ENCODE data around the gene PKN2.

The PKN2 gene

DNA sequence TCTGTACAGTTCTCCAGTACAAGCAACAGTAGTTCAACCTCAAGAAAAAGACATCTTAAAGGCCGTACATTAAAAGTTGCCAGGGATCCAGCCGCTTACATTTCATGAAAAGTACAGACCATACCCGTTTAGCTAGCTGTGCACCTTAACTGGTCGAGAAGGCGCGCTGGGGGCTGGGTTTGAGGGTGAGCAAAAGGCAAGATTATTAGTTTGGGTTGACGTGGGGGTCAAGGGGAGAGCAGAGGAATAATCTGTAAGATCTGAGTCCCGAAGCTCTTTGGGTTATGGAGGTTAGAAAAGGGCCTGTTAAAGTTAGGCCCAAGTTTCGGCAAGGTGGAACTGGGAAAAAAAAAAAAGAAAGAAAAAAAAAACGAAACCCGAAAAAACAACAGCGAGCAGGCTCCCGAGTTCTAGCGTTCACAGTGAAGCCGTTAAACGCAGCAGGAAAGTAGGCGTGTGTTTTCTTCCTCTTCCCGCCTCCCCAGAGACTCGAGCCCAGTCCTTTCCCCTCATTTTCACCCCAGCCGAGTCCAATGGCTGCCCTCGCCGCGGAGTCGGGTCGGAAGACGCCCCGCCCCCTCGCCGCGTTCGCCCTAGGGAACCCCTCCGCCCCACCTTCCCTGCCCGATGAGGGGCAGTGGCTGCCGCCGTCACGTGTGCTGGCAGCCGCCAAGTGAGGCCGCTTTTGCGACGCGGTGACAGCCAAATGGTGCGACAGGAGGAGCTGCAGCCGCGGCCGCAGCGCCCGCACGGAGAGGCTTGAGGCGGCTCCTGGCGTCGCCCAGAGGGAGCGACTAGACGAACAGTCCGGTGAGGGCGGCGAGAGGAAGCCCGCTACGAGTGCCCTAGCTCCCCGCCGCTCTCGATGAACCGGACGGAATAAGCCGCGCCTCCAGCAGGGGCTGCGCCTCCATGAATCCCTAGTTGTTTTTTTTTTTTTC lies at the start of gene PKN2:
Gene PKN2, plus strand, starts transcription at position 733 of the 941 bp plus-strand sequence. CDS start 308 bp downstream, outside the sequence.
- peak; percentile 96 for DNase-seq (ENCODE audit: low spot score)

GRCh38 chr1:88634538-88634937 lies 49.5 kb upstream of the PKN2 start:
- no peak for DNase-seq (ENCODE audit: low spot score)

DNA sequence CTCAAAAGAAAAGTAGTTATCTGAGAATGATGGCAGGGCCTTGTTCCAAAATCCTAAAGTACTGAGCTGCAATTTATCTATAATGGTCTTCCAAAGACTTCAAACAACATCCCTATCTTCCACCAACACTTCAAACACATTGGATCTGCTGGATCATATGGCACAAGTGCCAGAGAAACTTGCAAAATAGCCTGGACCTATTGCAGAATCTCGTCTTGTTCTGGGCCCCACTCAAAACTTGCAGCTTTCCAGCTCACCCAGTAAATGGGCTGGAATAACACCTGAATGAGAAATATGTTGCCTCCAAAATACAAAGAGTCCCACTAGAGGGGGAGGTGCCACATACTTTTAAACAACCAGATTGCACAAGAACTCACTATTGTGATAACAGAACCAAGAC lies 44.0 kb upstream of the PKN2 start:
- DNase-seq (ENCODE audit: low spot score), result no peak

GRCh38 chr1:88645886-88646285 lies 38.2 kb upstream of the PKN2 start:
- no peak for DNase-seq (ENCODE audit: low spot score)

DNA sequence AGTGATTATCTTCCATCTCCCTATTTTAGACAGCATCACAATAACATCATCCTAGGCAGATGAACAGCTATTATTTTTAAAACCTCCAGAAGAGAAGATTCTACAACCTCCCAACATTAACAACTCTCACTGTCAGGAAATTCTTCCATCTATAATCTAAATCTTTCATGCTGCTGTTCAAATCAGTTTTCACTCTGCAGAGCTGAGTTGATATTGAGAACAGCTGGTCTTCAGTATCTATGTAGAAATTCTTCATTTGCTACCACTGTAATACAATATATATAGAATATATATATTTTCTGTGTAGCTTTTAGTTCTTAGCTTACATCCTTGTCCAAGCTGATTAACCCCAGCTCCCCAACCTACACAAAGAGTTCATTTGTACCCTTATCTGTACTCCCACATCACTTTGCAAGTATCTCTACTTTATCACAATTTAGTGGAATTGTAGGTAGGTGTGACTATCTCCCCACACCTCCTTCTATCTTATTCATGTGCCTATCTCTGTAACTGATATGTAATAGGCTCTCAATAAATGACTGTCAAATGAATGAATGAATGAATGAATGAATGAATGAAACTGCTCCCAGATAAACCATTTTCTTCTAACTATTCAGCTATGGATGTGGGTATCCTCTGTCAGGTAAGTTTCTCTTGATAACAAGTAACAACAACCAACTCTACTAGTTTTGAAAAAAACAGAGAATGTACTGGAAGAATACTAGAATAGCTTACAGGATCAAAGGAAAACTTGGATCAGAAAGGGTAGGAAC lies 37.4 kb upstream of the PKN2 start:
- no peak for DNase-seq (ENCODE audit: low spot score)

DNA sequence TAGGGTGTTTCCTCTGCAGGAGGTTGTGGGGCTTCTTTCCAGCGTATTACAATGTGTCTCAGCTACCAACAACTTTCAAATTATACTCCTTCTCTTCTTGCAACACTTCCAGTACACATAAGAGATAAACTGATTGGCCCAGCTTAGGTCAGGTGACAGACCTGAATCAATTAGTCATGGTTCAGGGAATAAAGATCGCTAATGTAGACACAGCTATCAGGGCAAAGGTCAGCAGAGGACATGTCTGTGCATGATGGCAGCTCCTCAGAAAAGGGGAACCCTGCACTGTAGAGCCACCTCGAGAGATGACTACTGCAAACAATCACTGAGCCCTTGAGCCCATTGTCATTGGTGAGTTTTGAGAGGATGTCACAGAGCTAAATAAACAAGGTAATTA lies 36.8 kb upstream of the PKN2 start:
- DNase-seq (ENCODE audit: low spot score), result peak; percentile 27

GRCh38 chr1:88647749-88648415 lies 36.2 kb upstream of the PKN2 start:
- no peak for DNase-seq (ENCODE audit: low spot score)

DNA sequence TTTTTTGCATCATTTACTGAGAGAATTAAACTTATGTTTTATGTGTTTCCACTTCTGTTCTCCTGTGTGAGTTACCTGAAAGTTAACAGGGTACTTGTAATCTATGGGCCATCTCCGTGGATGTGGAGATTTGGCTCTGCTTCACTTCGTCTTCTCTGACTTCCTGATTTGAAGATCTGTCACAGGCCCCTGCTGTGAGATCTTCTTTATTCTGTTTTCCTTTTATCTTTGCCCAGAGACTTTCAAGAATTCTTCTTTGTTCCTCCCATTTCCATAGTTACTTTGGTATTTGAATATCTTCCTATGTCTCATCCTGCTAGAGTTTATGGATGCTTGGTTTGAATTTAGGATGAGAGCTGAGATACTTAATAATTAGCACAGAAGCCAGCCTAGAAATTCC lies 35.4 kb upstream of the PKN2 start:
- DNase-seq (ENCODE audit: low spot score), result no peak

DNA sequence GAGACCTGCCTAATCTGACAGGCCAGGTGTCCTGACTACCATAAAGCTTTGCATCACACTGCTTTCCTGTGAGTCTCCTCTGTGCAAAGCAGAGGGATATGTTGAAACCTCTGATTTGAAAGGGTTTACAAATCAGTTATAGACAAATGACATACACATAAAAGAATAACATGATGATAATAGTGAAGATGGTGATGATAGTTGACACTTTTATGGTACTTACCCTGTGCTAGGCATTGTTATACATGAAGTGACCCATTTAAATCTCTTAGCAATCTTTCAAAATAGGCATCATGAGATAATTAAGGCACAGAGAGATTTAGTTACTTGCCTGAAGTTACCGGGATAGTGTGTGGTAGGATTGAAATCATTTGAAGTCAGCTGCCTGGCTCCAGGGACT lies 34.1 kb upstream of the PKN2 start:
- DNase-seq (ENCODE audit: low spot score), result no peak

GRCh38 chr1:88650676-88651418 lies 33.2 kb upstream of the PKN2 start:
- DNase-seq (ENCODE audit: low spot score), result no peak

DNA sequence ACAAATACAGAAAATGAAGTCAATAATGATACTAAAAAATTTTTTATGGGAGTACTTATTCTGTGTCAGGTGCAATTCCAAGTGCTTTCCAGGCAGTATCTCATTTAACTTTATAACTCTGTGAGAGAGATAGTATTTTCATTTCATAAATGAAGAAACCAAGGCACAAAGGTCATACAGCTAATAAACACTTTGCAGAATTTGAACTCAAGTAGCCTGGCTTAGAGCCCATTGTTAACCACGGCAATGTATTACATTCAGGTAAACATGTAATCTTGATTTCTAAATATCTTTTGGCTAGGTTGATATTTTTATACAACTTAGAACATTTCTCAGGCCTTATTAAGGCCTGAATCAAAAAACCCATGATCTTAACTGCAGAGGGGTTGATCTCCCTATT lies 28.9 kb upstream of the PKN2 start:
- no peak for DNase-seq (ENCODE audit: low spot score)

GRCh38 chr1:88655685-88656299 lies 28.3 kb upstream of the PKN2 start:
- peak; percentile 9 for DNase-seq (ENCODE audit: low spot score)

DNA sequence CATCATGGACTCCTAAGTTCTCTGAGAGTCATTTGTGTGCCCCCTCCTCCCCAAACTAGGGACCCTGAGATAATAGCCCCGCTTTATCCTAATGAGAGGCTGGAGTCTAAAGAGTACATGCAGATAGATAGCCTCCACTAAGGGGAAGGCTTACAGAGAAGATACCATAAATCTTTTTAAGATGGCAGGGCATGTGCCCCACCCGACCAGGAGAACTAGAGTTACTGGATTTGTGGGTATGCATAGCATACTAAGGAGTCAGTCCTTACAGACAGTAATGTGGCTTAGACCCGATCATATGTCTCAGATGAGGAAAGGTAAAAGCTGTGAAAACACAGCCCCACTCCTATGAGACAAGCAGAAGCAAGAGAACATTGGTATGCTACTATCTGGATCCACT lies 25.7 kb upstream of the PKN2 start:
- DNase-seq (ENCODE audit: low spot score), result no peak

- DNase-seq (ENCODE audit: low spot score), result no peak
Measured at GRCh38 chr1:88659552-88659951, 24.5 kb upstream of the PKN2 start.

DNA sequence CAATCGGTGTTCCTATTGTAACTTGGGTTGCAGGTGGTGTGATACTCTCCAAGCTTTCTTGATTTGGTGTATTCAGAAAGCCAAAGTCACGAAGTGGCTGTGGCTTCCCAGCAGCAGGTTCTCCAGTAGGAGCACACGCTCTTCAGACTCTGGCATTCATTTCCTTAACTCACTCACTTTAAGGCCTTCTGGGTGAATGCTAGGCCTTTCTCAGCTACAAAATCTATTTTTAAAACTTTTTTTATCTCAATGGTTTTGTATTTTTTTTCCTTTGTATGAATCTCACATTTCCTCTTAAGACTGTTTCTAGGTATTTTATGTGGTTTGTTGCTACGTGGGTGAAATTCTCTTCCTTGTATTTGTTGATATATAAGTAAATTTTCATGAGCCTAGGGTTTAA lies 22.9 kb upstream of the PKN2 start:
- no peak for DNase-seq (ENCODE audit: low spot score)

- DNase-seq (ENCODE audit: low spot score), result no peak
Measured at GRCh38 chr1:88661951-88662699, 21.9 kb upstream of the PKN2 start.

GRCh38 chr1:88662723-88663122 lies 21.4 kb upstream of the PKN2 start:
- DNase-seq (ENCODE audit: low spot score), result no peak

DNA sequence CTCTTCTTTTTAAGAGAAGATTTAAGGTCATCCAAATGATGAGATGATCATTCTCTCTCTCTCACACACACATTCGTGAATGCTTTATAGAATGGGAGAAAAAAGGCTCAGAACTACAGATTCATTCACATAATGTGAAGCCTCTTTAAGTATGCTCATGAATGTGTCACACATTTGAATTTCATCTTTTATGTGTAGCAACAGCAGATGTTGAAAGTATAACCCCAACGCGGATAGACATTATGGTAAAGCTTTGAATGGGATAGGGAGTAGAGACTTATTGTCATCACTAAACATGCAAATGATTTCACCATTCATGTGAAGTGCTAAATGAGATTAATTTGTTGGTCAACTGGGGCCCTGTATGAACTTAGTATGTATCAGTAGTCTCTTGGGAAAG lies 15.7 kb upstream of the PKN2 start:
- DNase-seq (ENCODE audit: low spot score), result no peak

DNA sequence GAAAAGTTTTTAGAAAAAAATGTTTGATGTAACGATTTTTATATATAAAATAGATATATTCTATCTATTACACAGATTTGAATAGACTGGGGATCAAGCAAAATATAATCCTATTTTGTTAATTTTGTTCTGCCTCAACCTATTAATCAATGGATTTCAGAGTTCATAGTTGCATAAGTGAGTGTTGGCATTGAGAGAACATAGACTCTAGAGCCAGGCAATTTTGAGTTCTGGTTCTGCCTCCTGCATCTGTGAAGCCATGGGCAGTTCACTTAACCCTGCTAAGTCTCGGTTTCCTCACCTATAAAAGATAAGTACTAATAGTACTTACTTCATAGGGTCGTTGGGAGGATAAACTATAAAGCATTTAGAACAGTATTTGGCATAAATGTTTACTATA lies 13.6 kb upstream of the PKN2 start:
- DNase-seq (ENCODE audit: low spot score), result no peak

DNA sequence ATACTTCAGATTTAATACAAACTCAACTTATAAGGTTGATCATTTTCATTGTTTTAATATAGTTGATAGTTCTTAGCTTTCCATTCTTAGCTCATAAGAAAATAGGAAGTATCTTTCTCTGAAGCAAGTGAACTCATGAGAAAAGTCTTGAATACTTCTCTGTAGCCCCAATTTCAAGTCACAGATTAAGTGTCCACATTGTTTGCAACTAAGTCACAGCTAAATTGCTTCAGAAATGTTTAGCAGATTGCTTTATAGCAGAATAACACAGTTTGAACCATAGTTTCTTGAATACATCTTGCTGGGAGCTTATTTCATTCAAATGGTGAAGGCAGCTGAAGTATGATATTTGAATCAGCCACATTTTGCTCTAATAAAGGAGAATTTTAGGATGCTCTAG lies 10.6 kb upstream of the PKN2 start:
- no peak for DNase-seq (ENCODE audit: low spot score)

GRCh38 chr1:88678405-88678804 lies 5.7 kb upstream of the PKN2 start:
- DNase-seq (ENCODE audit: low spot score), result no peak
